ENCODE data around the gene HDLBP.

HDLBP gene

DNA sequence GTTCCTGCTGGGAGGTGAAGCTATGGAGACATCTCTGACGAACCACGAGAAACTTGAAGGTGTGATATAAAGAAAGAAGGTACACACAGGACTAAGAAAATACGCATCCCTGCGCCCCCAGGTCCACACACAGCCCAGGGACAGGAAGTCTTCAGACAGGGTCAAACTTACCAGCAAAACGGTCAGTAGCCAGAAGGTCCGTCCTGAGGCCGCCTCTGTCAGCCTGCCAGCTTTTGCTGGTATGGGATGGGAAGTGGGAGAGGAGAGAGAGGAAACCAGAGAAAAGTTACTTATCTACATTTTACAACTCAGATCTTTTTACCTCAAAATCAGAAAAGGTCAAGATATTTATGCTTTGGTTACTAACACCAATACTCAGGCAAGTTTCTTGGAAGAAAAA is 47.2 kb downstream of the HDLBP start:
- Histone ChIP-seq H3K4me2 (ENCODE audit: low read length) (no peak overlapping the region), H2AFZ (no peak overlapping the region), H3K79me2 (peaks cover 39% of the 10 kb centered on the region), H3K9ac (no peak overlapping the region), H3K36me3 (ENCODE audit: control insufficient read depth, insufficient read depth, low read length) (no peaks in the 10 kb centered on the region), H3K9me3 (ENCODE audit: control insufficient read depth, low read length) (no peaks in the 10 kb centered on the region), H3K4me3 (ENCODE audit: low read depth, low read length) (no peak overlapping the region), H3K27me3 (ENCODE audit: control insufficient read depth, insufficient read depth, low read length) (no peaks in the 10 kb centered on the region), H3K27ac (no peak overlapping the region), H3K4me1 (peaks cover 10% of the 10 kb centered on the region)
- TF ChIP-seq, protein P1, sequence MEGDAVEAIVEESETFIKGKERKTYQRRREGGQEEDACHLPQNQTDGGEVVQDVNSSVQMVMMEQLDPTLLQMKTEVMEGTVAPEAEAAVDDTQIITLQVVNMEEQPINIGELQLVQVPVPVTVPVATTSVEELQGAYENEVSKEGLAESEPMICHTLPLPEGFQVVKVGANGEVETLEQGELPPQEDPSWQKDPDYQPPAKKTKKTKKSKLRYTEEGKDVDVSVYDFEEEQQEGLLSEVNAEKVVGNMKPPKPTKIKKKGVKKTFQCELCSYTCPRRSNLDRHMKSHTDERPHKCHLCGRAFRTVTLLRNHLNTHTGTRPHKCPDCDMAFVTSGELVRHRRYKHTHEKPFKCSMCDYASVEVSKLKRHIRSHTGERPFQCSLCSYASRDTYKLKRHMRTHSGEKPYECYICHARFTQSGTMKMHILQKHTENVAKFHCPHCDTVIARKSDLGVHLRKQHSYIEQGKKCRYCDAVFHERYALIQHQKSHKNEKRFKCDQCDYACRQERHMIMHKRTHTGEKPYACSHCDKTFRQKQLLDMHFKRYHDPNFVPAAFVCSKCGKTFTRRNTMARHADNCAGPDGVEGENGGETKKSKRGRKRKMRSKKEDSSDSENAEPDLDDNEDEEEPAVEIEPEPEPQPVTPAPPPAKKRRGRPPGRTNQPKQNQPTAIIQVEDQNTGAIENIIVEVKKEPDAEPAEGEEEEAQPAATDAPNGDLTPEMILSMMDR (IDR thresholded peaks at IDR 0.05) = no peak

DNA sequence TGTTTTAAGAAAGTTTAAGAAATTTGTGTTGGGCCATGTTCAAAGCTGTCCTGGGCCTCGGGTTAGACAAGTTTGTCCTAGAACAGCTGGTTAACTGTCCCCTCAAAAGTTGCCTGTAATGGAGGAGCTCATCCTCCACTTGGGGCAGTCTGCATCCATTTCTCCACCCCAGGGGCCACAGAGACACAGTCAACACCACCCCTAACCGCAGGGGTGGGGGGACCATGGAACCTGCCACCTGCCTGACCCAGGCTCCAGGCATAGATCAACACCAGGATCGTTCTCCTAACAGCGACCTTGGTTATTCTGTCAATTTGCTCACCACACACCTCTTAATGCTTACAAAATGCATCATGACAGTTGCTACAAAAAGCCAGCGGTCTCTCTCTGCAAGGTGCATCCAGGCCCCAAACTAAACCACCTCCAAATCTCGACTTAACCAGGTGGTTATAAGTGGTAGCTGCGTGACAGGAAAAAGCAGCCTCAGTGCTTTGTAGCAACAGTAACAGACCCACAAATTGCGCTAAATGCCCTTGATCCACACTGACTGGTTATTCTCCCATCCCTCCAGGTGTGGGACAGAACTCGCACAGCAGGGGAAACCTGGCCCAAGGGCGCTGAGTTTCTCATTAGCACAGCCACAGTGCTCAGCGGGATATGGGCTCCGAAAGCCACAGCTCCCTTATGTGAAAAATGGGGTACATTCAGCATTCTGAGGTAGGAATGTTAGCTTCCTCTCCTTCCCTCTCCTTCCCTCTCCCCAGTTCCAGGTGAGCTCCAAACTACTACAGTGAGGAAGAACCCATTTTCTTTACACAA is 48.0 kb downstream of the HDLBP start:
- Histone ChIP-seq H3K9ac (no peak overlapping the region), H3K4me3 (ENCODE audit: low read depth, low read length) (no peak overlapping the region), H3K27ac (no peak overlapping the region)

DNA sequence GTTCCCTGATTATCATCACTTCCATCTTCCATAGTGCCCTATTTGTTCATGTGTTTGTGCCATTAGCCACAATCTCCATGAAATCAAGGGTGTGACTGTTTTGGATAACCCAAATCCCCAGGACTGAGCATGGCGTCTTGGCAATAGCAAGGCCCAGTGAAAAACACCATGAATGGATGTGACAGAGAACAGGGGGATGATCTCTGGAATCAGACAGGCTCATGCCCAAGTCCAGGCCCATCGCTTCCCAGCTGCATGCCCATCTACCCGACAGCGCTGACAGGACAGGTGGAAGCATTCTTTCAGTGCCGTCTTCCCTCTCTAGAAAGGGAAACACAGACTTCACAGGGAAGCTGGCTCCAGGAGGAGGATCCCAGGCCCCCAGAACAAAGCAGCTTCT is 50.0 kb downstream of the HDLBP start:
- H3K4me1 ChIP-seq = no peaks in the 10 kb centered on the region
- H3K9me3 ChIP-seq (ENCODE audit: control insufficient read depth, low read length) = no peaks in the 10 kb centered on the region
- no peak overlapping the region for H3K9ac ChIP-seq
- no peaks in the 10 kb centered on the region for H3K27me3 ChIP-seq (ENCODE audit: control insufficient read depth, insufficient read depth, low read length)
- H3K27ac ChIP-seq = no peak overlapping the region
- peaks cover 28% of the 10 kb centered on the region for H3K79me2 ChIP-seq
- no peaks in the 10 kb centered on the region for H3K36me3 ChIP-seq (ENCODE audit: control insufficient read depth, insufficient read depth, low read length)
- TF ChIP-seq, protein P1 (IDR thresholded peaks at IDR 0.05) = no peak
- no peak overlapping the region for H3K4me2 ChIP-seq (ENCODE audit: low read length)
- H2AFZ ChIP-seq = no peak overlapping the region
- H3K4me3 ChIP-seq (ENCODE audit: low read depth, low read length) = no peak overlapping the region

More for the DNA sequence above, 48.0 kb downstream of the HDLBP start:
- Histone ChIP-seq H2AFZ (no peak overlapping the region), H3K27me3 (ENCODE audit: control insufficient read depth, insufficient read depth, low read length) (no peaks in the 10 kb centered on the region), H3K4me1 (peaks cover 10% of the 10 kb centered on the region), H3K36me3 (ENCODE audit: control insufficient read depth, insufficient read depth, low read length) (no peaks in the 10 kb centered on the region), H3K4me2 (ENCODE audit: low read length) (no peak overlapping the region), H3K9me3 (ENCODE audit: control insufficient read depth, low read length) (no peaks in the 10 kb centered on the region), H3K79me2 (peaks cover 40% of the 10 kb centered on the region)
- TF ChIP-seq, protein P1 (IDR thresholded peaks at IDR 0.05) = no peak

DNA sequence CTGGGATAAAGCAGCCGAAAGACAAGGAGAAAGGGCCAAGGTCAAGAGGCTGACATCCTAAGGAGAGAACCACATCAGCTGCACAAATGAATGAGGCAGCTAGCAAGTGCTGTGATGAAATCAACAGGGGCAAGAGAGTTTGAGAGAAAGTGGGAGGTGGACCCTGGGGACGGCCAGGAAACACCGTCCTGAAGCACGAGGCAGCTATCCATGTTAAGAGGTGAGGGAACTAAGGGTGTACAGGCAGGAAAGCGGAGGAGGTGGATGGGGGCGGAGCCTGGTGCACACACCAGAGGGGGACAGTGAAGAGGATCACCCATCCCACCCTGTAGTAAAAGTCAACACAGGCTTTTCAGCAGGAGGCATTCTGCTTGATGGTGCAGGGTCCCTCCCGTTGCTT is 52.4 kb downstream of the HDLBP start:
- Histone ChIP-seq H3K4me3 (ENCODE audit: low read depth, low read length) (no peak overlapping the region), H3K4me2 (ENCODE audit: low read length) (no peak overlapping the region), H2AFZ (no peak overlapping the region), H3K9me3 (ENCODE audit: control insufficient read depth, low read length) (no peaks in the 10 kb centered on the region), H3K9ac (no peak overlapping the region), H3K27ac (no peak overlapping the region), H3K79me2 (peaks cover 23% of the 10 kb centered on the region), H3K36me3 (ENCODE audit: control insufficient read depth, insufficient read depth, low read length) (no peaks in the 10 kb centered on the region), H3K4me1 (no peaks in the 10 kb centered on the region), H3K27me3 (ENCODE audit: control insufficient read depth, insufficient read depth, low read length) (no peaks in the 10 kb centered on the region)
- TF ChIP-seq, protein P1 (IDR thresholded peaks at IDR 0.05) = no peak

DNA sequence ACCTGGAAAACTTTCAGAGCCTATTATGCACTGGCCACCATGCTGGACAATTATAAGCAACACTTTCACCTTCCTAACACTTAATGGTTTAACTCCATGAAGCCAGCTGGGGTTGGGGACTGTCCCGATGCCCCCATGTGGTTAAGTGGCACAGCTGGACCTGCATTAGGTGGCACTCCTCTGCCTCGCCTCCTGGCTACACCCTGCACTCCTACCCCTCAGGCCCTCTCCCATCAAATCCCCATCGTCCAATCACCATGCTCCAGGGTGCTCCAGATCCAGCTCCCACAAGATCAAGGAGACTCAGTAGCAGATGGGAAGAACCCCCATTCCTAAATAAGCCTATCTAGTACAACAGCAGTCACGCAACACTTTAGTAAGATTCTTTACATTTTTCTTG is 53.8 kb downstream of the HDLBP start:
- Histone ChIP-seq H3K9me3 (ENCODE audit: control insufficient read depth, low read length) (no peaks in the 10 kb centered on the region), H3K27ac (no peak overlapping the region), H3K4me2 (ENCODE audit: low read length) (no peak overlapping the region), H3K4me3 (ENCODE audit: low read depth, low read length) (no peak overlapping the region), H3K4me1 (no peaks in the 10 kb centered on the region), H2AFZ (no peak overlapping the region), H3K9ac (no peak overlapping the region), H3K79me2 (peaks cover 18% of the 10 kb centered on the region), H3K27me3 (ENCODE audit: control insufficient read depth, insufficient read depth, low read length) (no peaks in the 10 kb centered on the region), H3K36me3 (ENCODE audit: control insufficient read depth, insufficient read depth, low read length) (no peaks in the 10 kb centered on the region)
- TF ChIP-seq, protein P1 (IDR thresholded peaks at IDR 0.05) = no peak

All from parathyroid adenoma (tissue), 2 donors.